Panc1 (cell line): ENCODE measurements around the gene DDX17. TPM values are rescaled to one million over a fixed set of nuclear protein-coding genes. Genes with fewer than 3 reads are reported as not detected.
"Not testable (repeated sequence)": the region's sequence is repeated elsewhere in the genome, so short reads cannot be mapped to it uniquely, and the experiment has no call there.

ENCODE experiments used
- ATAC-seq: fragments of 200-7000 bp; cut with Tn5 transposase; 2 replicates; pipeline ENCODE4 v1.9.1; 2020; ENCODE audit warnings: mild to moderate bottlenecking, moderate library complexity
- BruUV-seq: library from RNA; stranded (reverse); fragments of 400-500 nt; replicated peaks from 2 replicates; lab custom pipeline; 2021; lab: Mats Ljungman, UMichigan
- CTCF ChIA-PET: fragments of 300-600 bp; sonication (Branson Sonifier 250); formaldehyde crosslinking; loops from one replicate; lab custom pipeline; 2022; ENCODE audit warnings: antibody characterized with exemption; lab: Charles Lee
- POLR2A ChIA-PET: fragments of 300-600 bp; sonication (Branson Sonifier 250); formaldehyde crosslinking; loops from one replicate; lab custom pipeline; 2022; ENCODE audit warnings: antibody characterized with exemption; lab: Charles Lee
- DNase-seq: peaks from one replicate; pipeline ENCODE4 v3.0.0-alpha.2; 2010; ENCODE audit warnings: low read depth, low spot score
- H3K27ac ChIP-seq: 2 replicates; pipeline ENCODE4 v1.5.1; 2011; ENCODE audit warnings: mild to moderate bottlenecking, low read length, inconsistent platforms
- H3K27me3 ChIP-seq: fragments of 200-500 bp; sonication (Bioruptor generic); 2 replicates; pipeline ENCODE4 v1.6.0; 2014; ENCODE audit warnings: low read length, inconsistent platforms; ENCODE audit not compliant: control insufficient read depth, insufficient read depth
- H3K36me3 ChIP-seq: fragments of 200-500 bp; sonication (Bioruptor generic); 2 replicates; pipeline ENCODE4 v1.5.1; 2014; ENCODE audit warnings: inconsistent platforms, mild to moderate bottlenecking, low read length, moderate library complexity; ENCODE audit not compliant: control insufficient read depth, insufficient read depth
- H3K4me1 ChIP-seq: 2 replicates; pipeline ENCODE4 v1.5.1; 2011; ENCODE audit warnings: inconsistent platforms, mild to moderate bottlenecking, low read length, moderate library complexity; ENCODE audit not compliant: control insufficient read depth, insufficient read depth
- H3K4me3 ChIP-seq, 2 experiments: 2 replicates each; pipeline ENCODE4 v1.5.1; 2011 to 2012; ENCODE audit warnings: low read depth in 2 of 2, low read length in 2 of 2, mild to moderate bottlenecking in 2 of 2, inconsistent platforms in 1 of 2, moderate library complexity in 1 of 2
- H3K9me3 ChIP-seq: fragments of 200-500 bp; sonication (Bioruptor generic); 2 replicates; pipeline ENCODE4 v1.5.1; 2014; ENCODE audit warnings: low read depth, mild to moderate bottlenecking, inconsistent platforms, low read length, moderate library complexity; ENCODE audit not compliant: control insufficient read depth, insufficient read depth
- CTCF ChIP-seq: fragments of 450-650 bp; IDR thresholded peaks from 2 replicates; pipeline ENCODE4 v1.5.1; 2017; ENCODE audit warnings: mild to moderate bottlenecking
- POLR2AphosphoS5 ChIP-seq: IDR thresholded peaks from 2 replicates; pipeline ENCODE4 v1.6.1; 2012; ENCODE audit warnings: mild to moderate bottlenecking, low read depth, low read length, moderate library complexity
- SIN3A ChIP-seq: IDR thresholded peaks from 2 replicates; pipeline ENCODE4 v1.6.1; 2012; ENCODE audit warnings: low read depth, mild to moderate bottlenecking, low read length, moderate library complexity, borderline replicate concordance; ENCODE audit not compliant: insufficient read depth
- TCF7L2 ChIP-seq: IDR thresholded peaks from 2 replicates; pipeline ENCODE4 v1.6.1; 2011; ENCODE audit warnings: mild to moderate bottlenecking, low read depth, low read length, inconsistent platforms
- in situ Hi-C: cut with HindIII; loops from 2 replicates; pipeline ENCODE4 v1.10.0; 2016; ENCODE audit warnings: low sequenced_read_pairs, low pct_unique_long_range_greater_than_20kb
- intact Hi-C: fragments of 100-400 bp; cut with micrococcal nuclease; formaldehyde crosslinking; loops from one replicate; pipeline ENCODE4 v1.10.0; 2022; ENCODE audit not compliant: unreplicated experiment
- total RNA-seq: library from RNA; stranded (reverse); gene quantifications from one replicate; pipeline ENCODE4 v1.2.1, GENCODE V29; 2021; ENCODE audit not compliant: unreplicated experiment
- TF ChIP-seq, protein P1 (sequence below), 2 experiments: IDR thresholded peaks; 2 replicates each; pipeline ENCODE4 v1.6.1; 2011 to 2012; ENCODE audit warnings: low read depth in 2 of 2, control low read depth in 1 of 2, low read length in 1 of 2, mild to moderate bottlenecking in 1 of 2, moderate library complexity in 1 of 2; ENCODE audit not compliant: insufficient read depth in 1 of 2

DDX17 gene
- total RNA-seq, 1 experiment from 2014 or later, result 277 TPM

DNA sequence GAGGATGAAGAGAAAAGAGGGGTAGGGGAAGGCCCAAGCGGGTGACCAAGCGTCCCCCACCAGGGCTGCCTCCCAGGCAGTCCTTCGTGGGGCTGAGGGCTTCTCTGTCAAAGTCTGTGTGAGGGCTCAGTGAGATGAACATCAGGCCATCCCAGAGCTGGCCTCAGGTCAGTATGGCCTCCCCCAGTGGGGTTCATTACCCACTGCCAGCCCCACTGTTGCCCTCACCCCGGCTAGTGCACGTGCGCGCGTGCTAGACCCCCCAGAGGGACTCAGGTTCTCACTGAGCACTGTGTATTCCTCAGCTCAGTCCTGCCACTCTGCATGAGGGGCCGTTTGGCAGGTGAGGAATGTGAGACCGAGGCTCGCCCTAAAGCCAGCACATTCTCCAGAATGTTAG, 34.9 kb downstream of the DDX17 start:
- CTCF ChIA-PET, result no interaction called here
- DNase-seq (no peak), ATAC-seq (no peak)
- no peaks in the 10 kb centered on the region for H3K36me3 ChIP-seq
- H3K9me3 ChIP-seq, result no peaks in the 10 kb centered on the region
- intact Hi-C loops (no loop called here), in situ Hi-C loops (no loop called here)
- POLR2A ChIA-PET, result interaction anchor here (0.6 kb wide), 1 partner anchor 29 kb away, joined by 5 read pairs; no protein-coding TSS in a partner anchor
- no peaks in the 10 kb centered on the region for H3K27me3 ChIP-seq
- H3K27ac ChIP-seq, result no peak overlapping the region
- TSS peak; percentile 76 for BruUV-seq
- no peak overlapping the region for H3K4me3 ChIP-seq
- no peaks in the 10 kb centered on the region for H3K4me1 ChIP-seq
- TF ChIP-seq SIN3A, result no peak
- TF ChIP-seq, protein P1, sequence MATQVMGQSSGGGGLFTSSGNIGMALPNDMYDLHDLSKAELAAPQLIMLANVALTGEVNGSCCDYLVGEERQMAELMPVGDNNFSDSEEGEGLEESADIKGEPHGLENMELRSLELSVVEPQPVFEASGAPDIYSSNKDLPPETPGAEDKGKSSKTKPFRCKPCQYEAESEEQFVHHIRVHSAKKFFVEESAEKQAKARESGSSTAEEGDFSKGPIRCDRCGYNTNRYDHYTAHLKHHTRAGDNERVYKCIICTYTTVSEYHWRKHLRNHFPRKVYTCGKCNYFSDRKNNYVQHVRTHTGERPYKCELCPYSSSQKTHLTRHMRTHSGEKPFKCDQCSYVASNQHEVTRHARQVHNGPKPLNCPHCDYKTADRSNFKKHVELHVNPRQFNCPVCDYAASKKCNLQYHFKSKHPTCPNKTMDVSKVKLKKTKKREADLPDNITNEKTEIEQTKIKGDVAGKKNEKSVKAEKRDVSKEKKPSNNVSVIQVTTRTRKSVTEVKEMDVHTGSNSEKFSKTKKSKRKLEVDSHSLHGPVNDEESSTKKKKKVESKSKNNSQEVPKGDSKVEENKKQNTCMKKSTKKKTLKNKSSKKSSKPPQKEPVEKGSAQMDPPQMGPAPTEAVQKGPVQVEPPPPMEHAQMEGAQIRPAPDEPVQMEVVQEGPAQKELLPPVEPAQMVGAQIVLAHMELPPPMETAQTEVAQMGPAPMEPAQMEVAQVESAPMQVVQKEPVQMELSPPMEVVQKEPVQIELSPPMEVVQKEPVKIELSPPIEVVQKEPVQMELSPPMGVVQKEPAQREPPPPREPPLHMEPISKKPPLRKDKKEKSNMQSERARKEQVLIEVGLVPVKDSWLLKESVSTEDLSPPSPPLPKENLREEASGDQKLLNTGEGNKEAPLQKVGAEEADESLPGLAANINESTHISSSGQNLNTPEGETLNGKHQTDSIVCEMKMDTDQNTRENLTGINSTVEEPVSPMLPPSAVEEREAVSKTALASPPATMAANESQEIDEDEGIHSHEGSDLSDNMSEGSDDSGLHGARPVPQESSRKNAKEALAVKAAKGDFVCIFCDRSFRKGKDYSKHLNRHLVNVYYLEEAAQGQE (IDR thresholded peaks at IDR 0.05; ENCODE audit: insufficient read depth in 1 of 2, low read depth in 2 of 2, low read length in 1 of 2), result no peak
- TF ChIP-seq CTCF, result no peak
- TF ChIP-seq POLR2AphosphoS5, result no peak
- no peak for TF ChIP-seq TCF7L2

GRCh38 chr22:38470179-38470578, 35.9 kb downstream of the DDX17 start:
- POLR2A ChIA-PET, DNase-seq, H3K4me3 ChIP-seq, ATAC-seq, intact Hi-C loops, H3K36me3 ChIP-seq, H3K27me3 ChIP-seq, CTCF ChIA-PET, in situ Hi-C loops, BruUV-seq, H3K4me1 ChIP-seq, H3K27ac ChIP-seq, H3K9me3 ChIP-seq: not testable (repeated sequence)

DNA sequence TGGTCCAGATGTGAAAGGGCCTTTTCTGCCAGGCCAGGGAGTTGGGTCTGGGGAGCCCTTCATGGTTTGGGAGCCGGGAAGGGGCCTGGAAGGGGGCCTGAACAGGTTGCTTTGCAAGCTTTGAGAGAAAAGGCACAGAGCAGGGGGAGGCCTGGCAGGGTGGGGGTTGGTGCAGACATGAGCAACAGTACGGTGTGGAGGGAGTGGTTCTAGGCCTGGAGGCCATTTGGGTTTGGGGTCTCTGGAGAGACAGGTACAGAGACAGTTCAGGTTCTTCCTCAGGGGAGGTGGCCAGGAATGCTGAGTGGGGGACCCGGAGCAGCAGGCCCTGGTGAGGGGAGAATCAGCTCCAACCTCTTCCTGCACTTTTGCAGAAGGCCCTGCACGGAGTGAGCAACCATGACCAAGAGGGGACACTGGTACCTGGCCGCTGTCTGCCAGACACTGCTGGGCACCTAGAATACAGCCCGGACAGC, 36.8 kb downstream of the DDX17 start:
- ATAC-seq, result no peak
- intact Hi-C loops, result no loop called here
- Histone ChIP-seq H3K36me3 (no peaks in the 10 kb centered on the region), H3K9me3 (no peaks in the 10 kb centered on the region), H3K4me1 (no peaks in the 10 kb centered on the region), H3K27me3 (no peaks in the 10 kb centered on the region), H3K4me3 (no peak overlapping the region), H3K27ac (no peak overlapping the region)
- in situ Hi-C loops, result no loop called here
- ChIA-PET POLR2A (no interaction called here), CTCF (no interaction called here)
- BruUV-seq, result no TSS peak
- TF ChIP-seq POLR2AphosphoS5 (no peak), TCF7L2 (no peak), SIN3A (no peak), CTCF (no peak)
- TF ChIP-seq, protein P1 (IDR thresholded peaks at IDR 0.05; ENCODE audit: insufficient read depth in 1 of 2, low read depth in 2 of 2, low read length in 1 of 2), result no peak
- DNase-seq, result no peak
